Lung microvascular endothelial cell (primary cell): Measurements from ENCODE around the gene MAP3K20. TPM values are rescaled to one million over a fixed set of nuclear protein-coding genes. Genes with fewer than 3 reads are reported as not detected.
"Not testable (repeated sequence)": the region's sequence is repeated elsewhere in the genome, so short reads cannot be mapped to it uniquely, and the experiment has no call there.

ENCODE experiments used
- DNase-seq, 2 donors: peaks; one replicate each; pipeline versions ENCODE4 v3.0.0 to v3.0.0-alpha.2; 2010; ENCODE audit warnings: low read depth in 2 of 2
- total RNA-seq: library from RNA; depleted of rRNA; stranded (reverse); fragments of >200 nt; gene quantifications from 2 replicates; pipeline ENCODE4 v1.2.1, GENCODE V29; 2014

Gene MAP3K20
- total RNA-seq, 1 donor from 2014 or later, result 17.9 TPM

DNA sequence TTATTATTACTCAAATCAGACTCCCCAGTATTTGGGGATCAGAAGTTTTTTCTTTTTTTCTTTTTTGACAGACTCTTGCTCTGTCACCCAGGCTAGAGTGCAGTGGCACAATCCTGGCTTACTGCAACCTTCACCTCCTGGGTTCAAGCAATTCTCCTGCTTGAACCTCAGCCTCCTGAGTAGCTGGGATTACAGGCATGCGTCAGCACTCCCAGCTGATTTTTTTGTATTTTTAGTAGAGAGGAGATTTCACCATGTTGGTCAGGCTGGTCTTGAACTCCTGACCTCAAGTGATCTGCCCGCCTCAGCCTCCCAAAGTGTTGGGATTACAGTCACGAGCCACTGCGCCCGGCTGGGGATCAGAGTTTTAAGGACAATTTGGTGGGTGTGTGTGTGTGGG, 233.7 kb downstream of the MAP3K20 start:
- DNase-seq, result not testable (repeated sequence)

DNA sequence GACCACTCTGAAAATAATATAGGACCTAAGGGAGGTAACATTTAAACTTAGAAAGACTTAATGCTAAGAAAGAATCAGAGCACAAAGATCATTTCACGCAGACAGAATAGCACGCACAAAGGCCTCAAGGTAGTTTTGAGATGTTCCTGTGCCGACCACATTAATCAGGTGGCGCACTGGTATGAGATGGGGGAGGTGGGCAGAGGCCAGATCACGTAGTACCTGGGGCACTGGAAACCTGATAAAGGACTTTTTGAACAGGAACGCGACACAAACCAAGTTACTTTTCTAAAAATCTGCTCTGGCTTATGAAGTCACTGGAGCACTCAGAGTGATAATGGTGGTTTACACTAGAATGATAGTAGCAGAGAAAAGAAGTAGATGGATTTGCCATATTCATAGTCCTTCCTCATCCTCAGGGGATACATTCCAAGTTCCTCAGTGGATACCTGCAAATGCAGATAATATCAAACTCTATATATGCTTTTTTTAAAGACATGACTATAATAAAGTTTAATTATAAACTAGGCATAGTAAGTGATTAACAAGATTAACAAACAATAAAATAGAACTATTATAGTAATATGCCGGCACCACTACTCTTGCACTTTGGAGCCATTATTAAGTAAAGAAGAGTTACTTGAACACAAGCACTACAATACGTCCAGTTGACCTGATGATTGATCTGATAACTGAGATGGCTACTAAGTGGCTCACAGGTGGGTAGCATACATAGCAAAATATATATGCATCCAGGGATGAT, 236.4 kb downstream of the MAP3K20 start:
- DNase-seq, result no peak
